Measurements from ENCODE around the gene FNTB. TPM values are rescaled to one million over a fixed set of nuclear protein-coding genes. Genes with fewer than 3 reads are reported as not detected.

Gene FNTB
- total and polyA plus RNA-seq, 2 donors (not counting 3 experiments of a cell fraction or from before 2014, with no cell fraction given), result 21.0 to 21.6 TPM

DNA sequence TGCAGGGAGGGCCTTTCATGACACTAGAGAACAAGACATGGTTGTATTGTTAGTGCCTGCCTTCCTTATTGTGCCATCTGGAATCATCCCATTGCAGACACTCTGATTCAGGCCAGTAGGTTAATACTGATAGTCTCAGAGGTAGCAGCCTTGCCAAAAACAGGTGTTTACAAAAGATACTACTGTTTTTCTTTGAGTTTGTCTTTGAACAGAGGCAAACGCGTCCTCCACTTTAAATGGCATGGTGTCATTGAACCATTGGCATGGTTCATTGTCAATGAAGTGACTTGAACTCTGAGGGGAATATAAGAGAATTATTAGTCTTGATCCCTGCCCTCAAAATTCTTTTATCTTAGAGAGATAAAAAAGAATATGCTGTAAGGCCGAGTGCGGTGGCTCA is 4.2 kb downstream of the FNTB start:
- Histone ChIP-seq H3K79me2 (ENCODE audit: control insufficient read depth, insufficient read depth, low read length) (peaks cover 4% of the 10 kb centered on the region), H3K9me3 (replicated peaks; ENCODE audit: control insufficient read depth, insufficient read depth, low read length) (no peaks in the 10 kb centered on the region), H3K4me1 (ENCODE audit: control insufficient read depth, extremely low read depth, insufficient read depth, low read length) (peaks cover 12% of the 10 kb centered on the region), H3K36me3 (ENCODE audit: control insufficient read depth in 2 of 2, extremely low read depth in 1 of 2, insufficient read depth in 2 of 2, low read length in 2 of 2) (no peaks in the 10 kb centered on the region), H3K27me3 (ENCODE audit: control insufficient read depth in 2 of 2, insufficient read depth in 2 of 2, low read length in 2 of 2) (no peaks in the 10 kb centered on the region), H3K9me1 (replicated peaks; ENCODE audit: control insufficient read depth, extremely low read depth, insufficient read depth, low read length) (no peaks in the 10 kb centered on the region), H2AFZ (ENCODE audit: low read depth, low read length) (no peak overlapping the region), H3K4me3 (replicated peaks in 1 of 3; ENCODE audit: insufficient read depth in 1 of 3, low read depth in 1 of 3, low read length in 3 of 3) (no peak overlapping the region), H3K4me2 (ENCODE audit: insufficient read depth, low read length) (no peak overlapping the region), H4K20me1 (replicated peaks; ENCODE audit: control insufficient read depth, extremely low read depth, insufficient read depth, low read length) (no peaks in the 10 kb centered on the region), H3K9ac (replicated peaks; ENCODE audit: extremely low read depth, insufficient read depth, low read length) (no peak overlapping the region), H3K27ac (ENCODE audit: insufficient read depth, low read depth, low read length) (no peak overlapping the region)
- TF ChIP-seq, protein P1, sequence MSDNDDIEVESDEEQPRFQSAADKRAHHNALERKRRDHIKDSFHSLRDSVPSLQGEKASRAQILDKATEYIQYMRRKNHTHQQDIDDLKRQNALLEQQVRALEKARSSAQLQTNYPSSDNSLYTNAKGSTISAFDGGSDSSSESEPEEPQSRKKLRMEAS (IDR thresholded peaks at IDR 0.05; ENCODE audit: insufficient read depth, insufficient read length), result no peak
- no peak for TF ChIP-seq POLR2AphosphoS5 (IDR thresholded peaks at IDR 0.05; ENCODE audit: insufficient read depth, low read depth, low read length)
- DNase-seq (ENCODE audit: low read depth, low spot score) (no peak), FAIRE-seq (no peak)
- ChIA-PET CTCF (interaction anchor here (7.3 kb wide), 1 partner anchor 30 kb away, joined by 109 read pairs; no protein-coding TSS in a partner anchor), POLR2A (no interaction called here)
- dilution Hi-C loops (cut with MboI; ENCODE audit: extremely low pct_ligation_motif_present, low sequenced_read_pairs) (no loop called here), intact Hi-C loops (cut with micrococcal nuclease) (no loop called here)
- no TSS peak for BruUV-seq (replicated peaks)

DNA sequence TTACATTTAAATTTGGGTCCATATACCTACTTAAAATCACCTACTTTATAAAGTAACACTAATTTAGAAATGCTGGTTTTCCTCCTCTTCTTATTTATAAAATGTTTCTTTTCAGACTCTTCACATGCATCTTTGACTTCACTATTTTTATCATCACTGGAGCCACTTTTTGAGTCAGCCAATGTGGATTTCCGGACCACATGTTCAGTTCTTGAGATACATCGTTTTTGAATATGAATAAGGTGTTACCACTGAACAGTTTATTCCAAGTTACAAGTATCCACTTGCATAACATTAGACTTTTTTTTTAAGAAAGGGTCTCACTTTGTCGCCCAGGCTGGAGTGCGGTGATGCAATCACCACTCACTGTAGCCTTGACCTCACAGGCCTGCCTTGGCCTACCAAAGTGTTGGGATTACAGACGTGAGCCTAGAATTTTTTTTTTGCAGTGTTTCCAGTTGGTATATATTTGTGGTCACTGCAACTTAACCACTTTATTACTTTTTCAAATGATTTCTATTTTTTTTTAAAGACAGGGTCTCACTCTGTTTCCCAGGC is 5.7 kb downstream of the FNTB start:
- FAIRE-seq (no peak), DNase-seq (ENCODE audit: low read depth, low spot score) (no peak)
- ChIA-PET POLR2A (no interaction called here), CTCF (interaction anchor here (1.7 to 7.3 kb wide), 2 partner anchors 28 kb away, joined by 6 to 109 read pairs; no protein-coding TSS in a partner anchor)
- TF ChIP-seq POLR2AphosphoS5 (IDR thresholded peaks at IDR 0.05; ENCODE audit: insufficient read depth, low read depth, low read length), result no peak
- TF ChIP-seq GATA2 (IDR thresholded peaks at IDR 0.05; ENCODE audit: insufficient read depth, insufficient read length, low read depth, low read length), result no peak
- no peak for TF ChIP-seq EZH2 (IDR thresholded peaks at IDR 0.05; ENCODE audit: borderline replicate concordance, low read depth, low read length, severe bottlenecking)
- no peak for TF ChIP-seq POLR2A (IDR thresholded peaks at IDR 0.05; ENCODE audit: low read depth, low read length)
- TF ChIP-seq, protein P1 (IDR thresholded peaks at IDR 0.05; ENCODE audit: insufficient read depth, insufficient read length), result no peak
- no peak overlapping the region for H2AFZ ChIP-seq (ENCODE audit: low read depth, low read length)
- H3K36me3 ChIP-seq (ENCODE audit: control insufficient read depth in 2 of 2, extremely low read depth in 1 of 2, insufficient read depth in 2 of 2, low read length in 2 of 2), result no peaks in the 10 kb centered on the region
- H3K27ac ChIP-seq (ENCODE audit: insufficient read depth, low read depth, low read length), result no peak overlapping the region
- no peaks in the 10 kb centered on the region for H4K20me1 ChIP-seq (replicated peaks; ENCODE audit: control insufficient read depth, extremely low read depth, insufficient read depth, low read length)
- no peaks in the 10 kb centered on the region for H3K9me1 ChIP-seq (replicated peaks; ENCODE audit: control insufficient read depth, extremely low read depth, insufficient read depth, low read length)
- H3K9ac ChIP-seq (replicated peaks; ENCODE audit: extremely low read depth, insufficient read depth, low read length), result no peak overlapping the region
- H3K79me2 ChIP-seq (ENCODE audit: control insufficient read depth, insufficient read depth, low read length), result peaks cover 4% of the 10 kb centered on the region
- no peak overlapping the region for H3K4me3 ChIP-seq (replicated peaks in 1 of 3; ENCODE audit: insufficient read depth in 1 of 3, low read depth in 1 of 3, low read length in 3 of 3)
- no peaks in the 10 kb centered on the region for H3K9me3 ChIP-seq (replicated peaks; ENCODE audit: control insufficient read depth, insufficient read depth, low read length)
- BruUV-seq (replicated peaks), result no TSS peak
- intact Hi-C loops (cut with micrococcal nuclease), result no loop called here
- no peak overlapping the region for H3K4me2 ChIP-seq (ENCODE audit: insufficient read depth, low read length)
- dilution Hi-C loops (cut with MboI; ENCODE audit: extremely low pct_ligation_motif_present, low sequenced_read_pairs), result no loop called here
- H3K27me3 ChIP-seq (ENCODE audit: control insufficient read depth in 2 of 2, insufficient read depth in 2 of 2, low read length in 2 of 2), result no peaks in the 10 kb centered on the region
- H3K4me1 ChIP-seq (ENCODE audit: control insufficient read depth, extremely low read depth, insufficient read depth, low read length), result peaks cover 7% of the 10 kb centered on the region

All from endothelial cell of umbilical vein (primary cell).